K562 (cell line): ENCODE results near the gene PPIL6. TPM values are rescaled to one million over a fixed set of nuclear protein-coding genes. Genes with fewer than 3 reads are reported as not detected.

Source experiments
- ATAC-seq: fragments of 200-7000 bp; cut with Tn5 transposase; 3 replicates; pipeline ENCODE4 v1.9.1; 2020; ENCODE audit warnings: moderate library complexity
- BruUV-seq: library from RNA; stranded (reverse); fragments of 400-500 nt; replicated peaks from 2 replicates; lab custom pipeline; 2021; lab: Mats Ljungman, UMichigan
- CTCF ChIA-PET: fragments of 300-600 bp; formaldehyde crosslinking; extraction: SDS; loops from one replicate; lab custom pipeline; 2021; ENCODE audit warnings: low intra/inter-chr PET ratio; lab: Yijun Ruan, JAX
- POLR2A ChIA-PET: fragments of 300-600, 350-650 bp; sonication (Branson Sonifier 250); formaldehyde crosslinking; extraction: SDS; loops from one replicate; lab custom pipeline; 2021; ENCODE audit warnings: antibody characterized with exemption, inconsistent platforms; lab: Yijun Ruan, JAX
- DNase-seq, 4 experiments: peaks; one replicate each; pipeline versions ENCODE4 v3.0.0 to v3.0.0-alpha.2; 2011 to 2018; ENCODE audit warnings: low spot score in 3 of 4, mixed read lengths in 3 of 4; ENCODE audit errors: extremely low read depth in 1 of 4
- FAIRE-seq: peaks from 2 replicates; lab custom pipeline; 2011; peaks lifted over from hg19 to GRCh38; lab: Jason Lieb, UNC
- H2AFZ ChIP-seq: 2 replicates; pipeline ENCODE4 v1.6.0; 2011; ENCODE audit warnings: low read depth, low read length, control low read depth, inconsistent platforms
- H3K27ac ChIP-seq: fragments of 200-600 bp; 3 replicates; pipeline ENCODE4 v1.8.0; 2011; ENCODE audit warnings: low read depth, mild to moderate bottlenecking, control low read depth, inconsistent platforms, low read length, moderate library complexity, mixed read lengths; ENCODE audit errors: extremely low read depth
- H3K27me3 ChIP-seq, 2 experiments: fragments of 300-600 bp in 1 of 2; 2 replicates in 1 of 2; 3 replicates in 1 of 2; pipeline versions ENCODE4 v1.6.0 to v1.8.0; 2011; ENCODE audit warnings: inconsistent platforms in 2 of 2, low read length in 2 of 2, mild to moderate bottlenecking in 1 of 2, mixed read lengths in 1 of 2, moderate library complexity in 1 of 2; ENCODE audit not compliant: control insufficient read depth in 2 of 2, insufficient read depth in 2 of 2
- H3K36me3 ChIP-seq: fragments of 300-600 bp; 3 replicates; pipeline ENCODE4 v1.8.0; 2011; ENCODE audit warnings: mild to moderate bottlenecking, low read length, inconsistent platforms; ENCODE audit not compliant: control insufficient read depth, insufficient read depth
- H3K4me1 ChIP-seq, 2 experiments: fragments of 200-600 bp in 1 of 2; replicated peaks in 1 of 2; 2 replicates in 1 of 2; 3 replicates in 1 of 2; pipeline versions ENCODE4 v1.5.1 to v1.8.0; 2011; ENCODE audit warnings: inconsistent platforms in 2 of 2, low read length in 2 of 2, mild to moderate bottlenecking in 1 of 2, mixed read lengths in 1 of 2, moderate library complexity in 1 of 2; ENCODE audit not compliant: control insufficient read depth in 2 of 2, insufficient read depth in 2 of 2
- H3K4me2 ChIP-seq: 2 replicates; pipeline ENCODE4 v1.6.1; 2011; ENCODE audit warnings: low read length, control low read depth, inconsistent platforms, mixed read lengths; ENCODE audit not compliant: insufficient read depth
- H3K4me3 ChIP-seq: fragments of 200-600 bp; sonication (generic), shearing (Covaris generic); 2 replicates; pipeline ENCODE4 v1.5.1; 2016; ENCODE audit warnings: control low read depth, inconsistent platforms
- H3K79me2 ChIP-seq: fragments of 200-600 bp; 3 replicates; pipeline ENCODE4 v1.8.0; 2011; ENCODE audit warnings: low read length, inconsistent platforms; ENCODE audit not compliant: control insufficient read depth, insufficient read depth
- H3K9ac ChIP-seq, 2 experiments: 2 replicates each; pipeline versions ENCODE4 v1.6.0 to v1.6.1; 2011; ENCODE audit warnings: low read depth in 2 of 2, low read length in 2 of 2, control low read depth in 1 of 2, inconsistent platforms in 1 of 2, mild to moderate bottlenecking in 1 of 2, mixed read lengths in 1 of 2; ENCODE audit not compliant: insufficient read depth in 1 of 2
- H3K9me1 ChIP-seq: one replicate; pipeline ENCODE4 v1.6.0; 2011; ENCODE audit warnings: inconsistent platforms, mild to moderate bottlenecking, low read length, moderate library complexity; ENCODE audit not compliant: control insufficient read depth, insufficient read depth
- H3K9me3 ChIP-seq: replicated peaks from 2 replicates; pipeline ENCODE4 v1.5.1; 2011; ENCODE audit warnings: low read depth, low read length, inconsistent platforms; ENCODE audit not compliant: control insufficient read depth, insufficient read depth
- H4K20me1 ChIP-seq: replicated peaks from 2 replicates; pipeline ENCODE4 v1.6.1; 2011; ENCODE audit warnings: low read length, inconsistent platforms, mixed read lengths; ENCODE audit not compliant: control insufficient read depth, insufficient read depth
- E2F5 ChIP-seq: sonication (generic); formaldehyde crosslinking; IDR thresholded peaks from 2 replicates; pipeline ENCODE4 v1.8.0; 2022; ENCODE audit warnings: mild to moderate bottlenecking, missing genetic modification reagents
- GABPA ChIP-seq: fragments of 200-800 bp; sonication (Bioruptor generic); conservative IDR thresholded peaks from 2 replicates; pipeline ENCODE4 v1.6.1; 2016; ENCODE audit warnings: low read depth, missing genetic modification characterization, missing compliant biosample characterization
- HBP1 ChIP-seq: fragments of 450-650 bp; formaldehyde crosslinking; IDR thresholded peaks from 2 replicates; pipeline ENCODE4 v1.4.0; 2022; ENCODE audit warnings: missing genetic modification characterization
- HMGN3 ChIP-seq: IDR thresholded peaks from 2 replicates; pipeline ENCODE4 v1.6.1; 2011; ENCODE audit warnings: borderline replicate concordance, low read depth, mild to moderate bottlenecking, mixed read lengths, low read length; ENCODE audit not compliant: insufficient read length; ENCODE audit errors: extremely low read depth
- NFRKB ChIP-seq: fragments of 450-650 bp; IDR thresholded peaks from 2 replicates; pipeline ENCODE4 v1.6.1; 2016; ENCODE audit warnings: low read depth
- NR2F6 ChIP-seq: fragments of 450-650 bp; formaldehyde crosslinking; IDR thresholded peaks from 2 replicates; pipeline ENCODE4 v1.4.0; 2020; ENCODE audit warnings: mild to moderate bottlenecking
- NUFIP1 ChIP-seq: fragments of 450-650 bp; IDR thresholded peaks from 2 replicates; pipeline ENCODE4 v1.6.1; 2018; ENCODE audit not compliant: partially characterized antibody
- RERE ChIP-seq: sonication (generic); formaldehyde crosslinking; IDR thresholded peaks from 2 replicates; pipeline ENCODE4 v1.8.0; 2023; ENCODE audit warnings: missing genetic modification reagents, mild to moderate bottlenecking, borderline replicate concordance
- RFX5 ChIP-seq: IDR thresholded peaks from 2 replicates; pipeline ENCODE4 v1.6.1; 2011; ENCODE audit warnings: low read depth, mild to moderate bottlenecking, improper control_type of control experiment, low read length
- SMAD1 ChIP-seq: fragments of 150-350 bp; IDR thresholded peaks from 2 replicates; pipeline ENCODE4 v1.6.1; 2014; ENCODE audit warnings: low read length, low read depth; ENCODE audit not compliant: partially characterized antibody
- U2AF2 ChIP-seq: fragments of 200-400 bp; formaldehyde crosslinking; optimal IDR thresholded peaks from 2 replicates; pipeline ENCODE3; 2017; ENCODE audit warnings: low read depth, mild to moderate bottlenecking, low read length
- ZBTB17 ChIP-seq: fragments of 450-650 bp; formaldehyde crosslinking; IDR thresholded peaks from 2 replicates; pipeline ENCODE4 v1.4.0; 2020; ENCODE audit warnings: mild to moderate bottlenecking
- ZNF431 ChIP-seq: sonication (generic); formaldehyde crosslinking; IDR thresholded peaks from 2 replicates; pipeline ENCODE4 v1.8.0; 2022; ENCODE audit warnings: mild to moderate bottlenecking, missing genetic modification reagents
- ZNF780A ChIP-seq: fragments of 250-450 bp; sonication (Bioruptor Pico); IDR thresholded peaks from 2 replicates; pipeline ENCODE4 v1.5.0; 2021; ENCODE audit warnings: mild to moderate bottlenecking
- WGBS: fragments of 100-300 bp; shearing (Covaris generic); methylation state at CpG from one replicate; pipeline ENCODE4 v1.1.6; 2016; ENCODE audit warnings: low coverage, mixed read lengths; ENCODE audit not compliant: insufficient coverage; ENCODE audit errors: missing lambda C conversion rate; 5-methylcytosine and 5-hydroxymethylcytosine counted together
- in situ Hi-C: fragments of 300-500 bp; cut with MboI; formaldehyde crosslinking; loops from 4 replicates; pipeline ENCODE4 v1.15.0; 2018; ENCODE audit warnings: inconsistent platforms, mixed read lengths
- intact Hi-C: fragments of 100-400 bp; cut with micrococcal nuclease; formaldehyde crosslinking; loops from 2 replicates; pipeline ENCODE4 v1.14.2; 2022
- polyA plus RNA-seq, 8 experiments: library from polyadenylated mRNA; depleted of rRNA in 4 of 8; stranded (reverse) in 5 of 8; unstranded in 3 of 8; fragments of >200 nt; fragmentation: Nextera tagmentation in 2 of 8; fragmentation: Illumina TruSeq in 1 of 8; extraction: Ambion mirVana in 2 of 8; extraction: Trizol in 1 of 8; gene quantifications; 2 replicates each; pipeline versions ENCODE4 v1.2.1 to v1.2.3, GENCODE V29; 2011 to 2014; ENCODE audit warnings: inconsistent platforms in 1 of 8, missing spikeins in 1 of 8
- total RNA-seq, 7 experiments: library from RNA; depleted of rRNA in 6 of 7; stranded (reverse); fragments of >200 nt in 6 of 7; fragmentation: Illumina TruSeq in 2 of 7; extraction: Trizol in 2 of 7; gene quantifications; 2 replicates each; pipeline versions ENCODE4 v1.2.1 to v1.2.3, GENCODE V29; 2011 to 2021; ENCODE audit warnings: low replicate concordance in 1 of 7

The PPIL6 gene
- total and polyA plus RNA-seq, 9 of the 15 experiments (the other 6 are each of a cell fraction or from before 2014, with no cell fraction given): 0.03 to 0.98 (median 0.41) TPM; not detected in 1

- Histone ChIP-seq H3K9me3 (no peaks in the 10 kb centered on the region), H3K79me2 (peaks cover 5% of the 10 kb centered on the region; the same call in 1 of the 3 replicates), H3K4me1 (no peaks in the 10 kb centered on the region; a peak in 2 of 5 replicates), H2AFZ (no peak overlapping the region), H3K9ac (no peak overlapping the region), H3K9me1 (no peaks in the 10 kb centered on the region), H4K20me1 (no peaks in the 10 kb centered on the region), H3K27me3 (no peaks in the 10 kb centered on the region), H3K4me3 (no peak overlapping the region), H3K36me3 (peaks cover 55% of the 10 kb centered on the region), H3K27ac (no peak overlapping the region), H3K4me2 (no peak overlapping the region)
- FAIRE-seq (no peak), ATAC-seq (no peak), DNase-seq (no peak)
- intact Hi-C loops: no loop called here
- BruUV-seq: no TSS peak
- in situ Hi-C loops: no loop called here
- POLR2A ChIA-PET: interaction anchor here (0.6 kb wide), 1 partner anchor 1449 kb away, joined by 3 read pairs; no protein-coding TSS in a partner anchor
- 82% methylated on average over 1 of the region's 1 CpG for WGBS
- CTCF ChIA-PET: no interaction called here
- TF ChIP-seq RFX5 (no peak), ZNF431 (CRISPR knock-in tag) (no peak), NR2F6 (CRISPR knock-in tag) (no peak), GABPA (tag) (no peak), ZNF780A (CRISPR knock-in tag) (no peak), NUFIP1 (no peak), ZBTB17 (CRISPR knock-in tag) (no peak), NFRKB (no peak), E2F5 (CRISPR knock-in tag) (no peak), U2AF2 (no peak), RERE (no peak), SMAD1 (no peak), HMGN3 (no peak), HBP1 (CRISPR knock-in tag) (no peak)
Observed at GRCh38 chr6:109461733-109462526, 21.5 kb upstream of the PPIL6 start.
